CD4-positive, alpha-beta T cell (primary cell): ENCODE results near the gene MCTP2. TPM values are rescaled to one million over a fixed set of nuclear protein-coding genes. Genes with fewer than 3 reads are reported as not detected.

Source experiments
- ATAC-seq: fragments of 200-7000 bp; cut with Tn5 transposase; one replicate; pipeline ENCODE4 v1.10.0; 2022; ENCODE audit warnings: mild to moderate bottlenecking; ENCODE audit not compliant: poor library complexity
- CTCF ChIA-PET: fragments of 350-600 bp; sonication (Branson Sonifier 250); formaldehyde crosslinking; loops from one replicate; lab custom pipeline; 2021; ENCODE audit warnings: antibody characterized with exemption, inconsistent platforms; lab: Charles Lee
- POLR2A ChIA-PET: fragments of 350-600 bp; sonication (Branson Sonifier 250); formaldehyde crosslinking; loops from one replicate; lab custom pipeline; 2021; ENCODE audit warnings: antibody characterized with exemption, inconsistent platforms; lab: Charles Lee
- DNase-seq, 14 experiments: peaks; one replicate each; pipeline ENCODE4 v3.0.0-alpha.2; 2013 to 2020; ENCODE audit warnings: mixed read lengths in 2 of 14
- H3K27ac ChIP-seq, 2 donors: one replicate each; pipeline versions ENCODE4 v1.5.1 to v1.7.0; 2013; ENCODE audit warnings: low read length in 2 of 2, low read depth in 1 of 2, mild to moderate bottlenecking in 1 of 2
- H3K27me3 ChIP-seq, 2 experiments: 1 replicate in 1 of 2; 2 replicates in 1 of 2; pipeline versions ENCODE4 v1.6.1 to v1.7.0; 2013; ENCODE audit warnings: low read length in 2 of 2, control low read depth in 1 of 2, mild to moderate bottlenecking in 1 of 2, moderate library complexity in 1 of 2; ENCODE audit not compliant: insufficient read depth in 2 of 2, control insufficient read depth in 1 of 2
- H3K36me3 ChIP-seq: one replicate; pipeline ENCODE4 v1.6.1; 2013; ENCODE audit warnings: low read length, control low read depth; ENCODE audit not compliant: insufficient read depth
- H3K4me1 ChIP-seq: one replicate; pipeline ENCODE4 v1.6.1; 2013; ENCODE audit warnings: low read length, control low read depth; ENCODE audit not compliant: insufficient read depth
- H3K4me3 ChIP-seq: one replicate; pipeline ENCODE4 v1.5.1; 2013; ENCODE audit warnings: mild to moderate bottlenecking, low read length, moderate library complexity
- H3K9me3 ChIP-seq, 2 experiments: 1 replicate in 1 of 2; 2 replicates in 1 of 2; pipeline versions ENCODE4 v1.6.1 to v1.7.0; 2013; ENCODE audit warnings: low read length in 2 of 2, mild to moderate bottlenecking in 2 of 2, control low read depth in 1 of 2, moderate library complexity in 1 of 2; ENCODE audit not compliant: control insufficient read depth in 1 of 2, insufficient read depth in 1 of 2
- H3K27ac Mint-ChIP-seq: one replicate; pipeline ENCODE4 v1.8.0; 2020; ENCODE audit warnings: mixed read lengths
- H3K27me3 Mint-ChIP-seq: one replicate; pipeline ENCODE4 v1.8.0; 2021; ENCODE audit warnings: mixed read lengths
- H3K36me3 Mint-ChIP-seq: one replicate; pipeline ENCODE4 v1.8.0; 2021; ENCODE audit warnings: low read depth, mixed read lengths
- H3K4me1 Mint-ChIP-seq: one replicate; pipeline ENCODE4 v1.8.0; 2021; ENCODE audit warnings: low read depth, mixed read lengths
- H3K4me3 Mint-ChIP-seq: one replicate; pipeline ENCODE4 v1.8.0; 2020; ENCODE audit warnings: mild to moderate bottlenecking, mixed read lengths
- H3K9me3 Mint-ChIP-seq: one replicate; pipeline ENCODE4 v1.8.0; 2020; ENCODE audit warnings: mixed read lengths
- intact Hi-C, 2 experiments: fragments of 100-400 bp; cut with DNase I in 1 of 2; cut with micrococcal nuclease in 1 of 2; formaldehyde crosslinking; loops; one replicate each; pipeline versions ENCODE4 v1.15.1 to v1.9.0; 2023 to 2025; cut with DNase I, micrococcal nuclease
- total RNA-seq, 174 experiments: library from RNA in 2 of 174; stranded (reverse) in 2 of 174; gene quantifications; one replicate each; pipeline ENCODE4 v1.2.3 and lab custom pipeline; 2021 to 2026
- TF ChIP-seq, protein P1 (sequence below): fragments of 200-600 bp; IDR thresholded peaks from one replicate; pipeline ENCODE4 v1.8.0; 2022; ENCODE audit warnings: antibody characterized with exemption, mild to moderate bottlenecking

Gene MCTP2
- total RNA-seq, 2 experiments from 2014 or later = 8.0 to 10.8 TPM

GRCh38 chr15:94336817-94337467, 105.6 kb downstream of the MCTP2 start:
- Mint-ChIP-seq H3K27ac (no peak overlapping the region), H3K27me3 (no peaks in the 10 kb centered on the region), H3K4me3 (no peak overlapping the region), H3K9me3 (no peaks in the 10 kb centered on the region), H3K4me1 (no peaks in the 10 kb centered on the region), H3K36me3 (peaks cover 20% of the 10 kb centered on the region)
- ATAC-seq (no peak), DNase-seq (no peak)
- Histone ChIP-seq H3K27ac (no peak overlapping the region), H3K36me3 (no peaks in the 10 kb centered on the region), H3K4me1 (no peaks in the 10 kb centered on the region), H3K4me3 (no peak overlapping the region), H3K9me3 (no peaks in the 10 kb centered on the region), H3K27me3 (no peaks in the 10 kb centered on the region)
- intact Hi-C loops = no loop called here
- ChIA-PET POLR2A (interaction anchor here (1.4 kb wide), 1 partner anchor 12 kb away, joined by 3 read pairs; no protein-coding TSS in a partner anchor), CTCF (interaction anchor here (1.1 to 1.2 kb wide), 2 partner anchors 10 to 13 kb away, joined by 3 read pairs; no protein-coding TSS in a partner anchor)
- TF ChIP-seq, protein P1, sequence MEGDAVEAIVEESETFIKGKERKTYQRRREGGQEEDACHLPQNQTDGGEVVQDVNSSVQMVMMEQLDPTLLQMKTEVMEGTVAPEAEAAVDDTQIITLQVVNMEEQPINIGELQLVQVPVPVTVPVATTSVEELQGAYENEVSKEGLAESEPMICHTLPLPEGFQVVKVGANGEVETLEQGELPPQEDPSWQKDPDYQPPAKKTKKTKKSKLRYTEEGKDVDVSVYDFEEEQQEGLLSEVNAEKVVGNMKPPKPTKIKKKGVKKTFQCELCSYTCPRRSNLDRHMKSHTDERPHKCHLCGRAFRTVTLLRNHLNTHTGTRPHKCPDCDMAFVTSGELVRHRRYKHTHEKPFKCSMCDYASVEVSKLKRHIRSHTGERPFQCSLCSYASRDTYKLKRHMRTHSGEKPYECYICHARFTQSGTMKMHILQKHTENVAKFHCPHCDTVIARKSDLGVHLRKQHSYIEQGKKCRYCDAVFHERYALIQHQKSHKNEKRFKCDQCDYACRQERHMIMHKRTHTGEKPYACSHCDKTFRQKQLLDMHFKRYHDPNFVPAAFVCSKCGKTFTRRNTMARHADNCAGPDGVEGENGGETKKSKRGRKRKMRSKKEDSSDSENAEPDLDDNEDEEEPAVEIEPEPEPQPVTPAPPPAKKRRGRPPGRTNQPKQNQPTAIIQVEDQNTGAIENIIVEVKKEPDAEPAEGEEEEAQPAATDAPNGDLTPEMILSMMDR = no peak

DNA sequence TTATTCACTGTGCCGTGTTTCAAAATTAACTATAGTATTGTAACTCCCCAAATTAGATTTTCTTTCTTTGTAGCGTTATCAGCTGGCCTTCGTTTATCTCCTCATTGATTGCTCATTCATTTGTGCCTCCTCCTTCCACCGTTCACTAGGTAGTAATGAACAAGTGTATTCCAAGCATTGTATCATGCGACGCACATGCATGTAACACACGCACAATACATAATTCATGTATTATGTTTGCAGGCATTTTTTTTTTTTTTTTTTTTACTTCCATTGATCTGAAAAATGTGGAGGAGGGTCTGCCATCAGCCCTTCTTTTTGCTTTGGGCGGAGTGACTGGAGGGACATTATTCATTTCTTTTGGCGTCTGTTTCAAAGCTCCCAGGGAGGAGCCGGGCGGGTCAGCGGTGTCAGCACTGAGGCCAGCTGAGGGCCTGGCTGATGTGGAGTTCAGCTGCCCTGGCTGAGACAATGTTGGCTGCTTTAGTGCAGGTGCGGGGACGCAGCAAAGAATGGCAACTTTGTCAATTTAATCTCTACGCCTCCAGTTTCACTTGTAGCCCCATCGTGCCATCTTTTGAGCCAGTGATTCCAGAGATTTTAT, 107.0 kb downstream of the MCTP2 start:
- Histone ChIP-seq H3K27ac (no peak overlapping the region), H3K4me3 (no peak overlapping the region), H3K27me3 (no peaks in the 10 kb centered on the region), H3K4me1 (no peaks in the 10 kb centered on the region), H3K36me3 (no peaks in the 10 kb centered on the region), H3K9me3 (no peaks in the 10 kb centered on the region)
- intact Hi-C loops = no loop called here
- ChIA-PET CTCF (interaction anchor here (1.2 kb wide), 1 partner anchor 9 kb away, joined by 3 read pairs; no protein-coding TSS in a partner anchor), POLR2A (no interaction called here)
- ATAC-seq (no peak), DNase-seq (no peak)
- no peaks in the 10 kb centered on the region for H3K4me1 Mint-ChIP-seq
- no peaks in the 10 kb centered on the region for H3K9me3 Mint-ChIP-seq
- H3K4me3 Mint-ChIP-seq = no peak overlapping the region
- no peaks in the 10 kb centered on the region for H3K27me3 Mint-ChIP-seq
- H3K27ac Mint-ChIP-seq = no peak overlapping the region
- H3K36me3 Mint-ChIP-seq = peaks cover 20% of the 10 kb centered on the region
- TF ChIP-seq, protein P1 = no peak

DNA sequence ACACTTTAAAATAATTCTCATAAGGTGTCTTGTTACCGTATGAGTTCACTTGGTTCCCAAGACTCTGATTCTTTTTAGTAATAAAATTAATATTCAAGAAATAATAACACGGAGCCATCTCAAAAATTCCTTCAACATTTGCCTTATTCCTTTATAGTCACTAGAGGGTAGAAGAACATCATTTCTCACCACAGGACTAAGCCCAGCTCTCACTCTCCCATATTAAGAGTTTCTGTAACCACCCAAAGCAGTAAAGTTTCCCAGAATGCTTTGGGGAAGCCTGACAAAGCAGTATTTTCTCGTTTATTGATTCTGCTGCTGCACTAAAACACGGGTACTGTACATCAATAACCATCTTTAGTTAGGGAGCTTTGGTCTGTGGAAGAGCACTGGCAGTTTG, 114.9 kb downstream of the MCTP2 start:
- H3K27me3 Mint-ChIP-seq = no peaks in the 10 kb centered on the region
- TF ChIP-seq, protein P1 = no peak
- peaks cover 13% of the 10 kb centered on the region for H3K36me3 Mint-ChIP-seq
- Histone ChIP-seq H3K4me1 (no peaks in the 10 kb centered on the region), H3K27me3 (no peaks in the 10 kb centered on the region), H3K4me3 (no peak overlapping the region), H3K27ac (no peak overlapping the region), H3K9me3 (no peaks in the 10 kb centered on the region), H3K36me3 (peaks cover 4% of the 10 kb centered on the region)
- ATAC-seq (no peak), DNase-seq (no peak)
- CTCF ChIA-PET = interaction anchor here (2.0 kb wide), 1 partner anchor 22 kb away, joined by 7 read pairs; no protein-coding TSS in a partner anchor
- POLR2A ChIA-PET = no interaction called here
- intact Hi-C loops = no loop called here
- H3K9me3 Mint-ChIP-seq = no peaks in the 10 kb centered on the region
- H3K4me3 Mint-ChIP-seq = no peak overlapping the region
- no peaks in the 10 kb centered on the region for H3K4me1 Mint-ChIP-seq
- no peak overlapping the region for H3K27ac Mint-ChIP-seq
